HuH-7 (cell line): ENCODE data around the gene CPO.

Source experiments
- DNase-seq: peaks from one replicate; pipeline ENCODE4 v3.0.0; 2011; ENCODE audit warnings: low spot score

Gene CPO

GRCh38 chr2:207015901-207016300 is 76.6 kb downstream of the CPO start:
- DNase-seq = no peak
